GM18951 (cell line): ENCODE data around the gene CDH4.

Source experiments
- POLR2A ChIP-seq: IDR thresholded peaks from 4 replicates; pipeline ENCODE4 v1.6.1; 2011; ENCODE audit warnings: mild to moderate bottlenecking; ENCODE audit not compliant: insufficient read length, insufficient read depth; ENCODE audit errors: extremely low read depth
- in situ Hi-C: fragments of 300-500 bp; cut with MboI; formaldehyde crosslinking; loops from one replicate; pipeline ENCODE4 v1.12.0; 2022; ENCODE audit warnings: low sequenced_read_pairs, mixed read lengths, inconsistent platforms; ENCODE audit not compliant: unreplicated experiment

The CDH4 gene

DNA sequence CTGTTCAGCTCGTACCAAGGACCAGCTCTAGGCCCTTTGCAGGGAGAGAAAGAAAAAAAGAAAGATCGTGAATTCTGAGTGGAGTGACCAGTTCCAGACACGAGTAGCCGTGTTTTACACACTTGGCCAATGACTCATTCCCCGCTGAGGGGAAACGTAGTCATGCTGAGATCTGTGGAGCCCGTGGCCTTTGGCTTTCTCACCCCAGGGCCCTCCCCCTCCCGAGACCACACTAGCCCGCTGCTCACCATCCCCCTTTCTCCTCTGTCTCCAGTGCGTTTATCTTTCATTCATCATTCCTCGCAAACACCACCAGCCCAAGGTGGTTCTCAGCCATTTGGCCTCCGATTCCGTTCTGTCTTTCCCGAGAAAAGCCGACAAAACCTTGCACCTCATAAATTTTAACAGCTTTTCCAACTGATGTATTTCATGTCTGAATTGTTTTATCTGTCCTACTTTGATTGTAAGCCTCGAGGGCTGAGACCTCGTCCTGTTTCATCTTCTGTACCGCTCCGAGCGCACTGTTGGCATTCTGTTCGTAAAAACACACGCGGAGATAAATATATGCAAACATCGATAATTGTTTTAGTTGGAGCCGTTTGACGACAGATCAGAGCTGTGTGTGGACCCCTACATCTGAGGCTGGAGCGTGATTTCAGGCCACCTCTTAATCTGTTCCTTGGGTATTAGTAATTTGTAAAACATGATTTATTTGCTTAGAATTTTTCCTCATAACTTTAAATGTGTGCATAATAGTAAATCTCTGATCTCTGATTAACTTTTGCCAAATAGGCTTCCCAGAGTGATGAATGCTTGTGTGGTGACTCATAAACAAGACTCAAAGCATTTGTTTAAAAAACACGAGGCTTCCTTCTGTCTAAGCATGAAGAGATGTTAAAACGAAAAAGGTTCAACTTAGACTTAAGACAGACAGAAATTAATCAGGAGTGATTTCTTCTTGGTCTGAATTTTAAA, 336.6 kb downstream of the CDH4 start:
- in situ Hi-C loops = no loop called here
- TF ChIP-seq POLR2A = no peak

- no peak for TF ChIP-seq POLR2A
- in situ Hi-C loops = no loop called here
Observed at GRCh38 chr20:61590236-61590635, 338.2 kb downstream of the CDH4 start.

DNA sequence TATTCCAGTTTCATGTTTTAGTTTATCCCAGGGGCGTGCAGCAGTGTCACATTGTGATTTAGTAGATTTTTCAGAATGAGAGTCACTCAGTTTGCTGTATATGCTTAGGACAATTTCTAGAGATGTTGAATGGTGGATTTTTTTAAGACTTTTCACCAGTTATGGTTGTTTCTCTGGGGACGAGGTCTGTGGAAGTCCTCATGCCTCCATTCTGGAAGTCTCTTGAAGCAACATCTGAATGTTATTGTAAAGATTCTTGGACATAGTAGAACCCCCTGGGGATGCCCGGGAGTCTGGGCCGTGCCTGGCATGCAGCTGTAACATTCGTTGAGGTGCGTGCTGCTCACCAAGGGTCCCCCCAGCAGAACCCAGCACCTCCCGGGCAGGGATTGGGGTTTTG, 341.5 kb downstream of the CDH4 start:
- in situ Hi-C loops = no loop called here
- no peak for TF ChIP-seq POLR2A

DNA sequence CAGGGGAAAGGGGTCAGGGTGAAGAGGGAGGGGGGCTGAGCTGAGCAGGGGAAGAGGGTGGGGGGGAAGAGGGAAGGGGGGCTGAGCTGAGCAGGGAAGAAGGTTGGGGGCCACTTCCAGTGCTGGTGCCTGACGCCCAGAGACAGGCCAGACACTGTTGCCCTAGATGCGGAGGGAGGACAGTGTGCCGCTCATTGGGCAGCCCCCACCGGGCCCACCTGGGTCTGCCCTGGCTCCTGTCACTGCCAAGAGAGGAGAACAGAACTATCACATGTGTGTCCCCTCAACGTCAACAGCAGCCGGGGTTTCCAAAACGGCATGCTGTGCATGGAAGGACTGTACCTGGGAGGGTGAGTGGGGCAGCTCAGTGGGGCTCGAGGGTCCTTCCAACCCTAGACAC, 342.1 kb downstream of the CDH4 start:
- no peak for TF ChIP-seq POLR2A
- in situ Hi-C loops = no loop called here

DNA sequence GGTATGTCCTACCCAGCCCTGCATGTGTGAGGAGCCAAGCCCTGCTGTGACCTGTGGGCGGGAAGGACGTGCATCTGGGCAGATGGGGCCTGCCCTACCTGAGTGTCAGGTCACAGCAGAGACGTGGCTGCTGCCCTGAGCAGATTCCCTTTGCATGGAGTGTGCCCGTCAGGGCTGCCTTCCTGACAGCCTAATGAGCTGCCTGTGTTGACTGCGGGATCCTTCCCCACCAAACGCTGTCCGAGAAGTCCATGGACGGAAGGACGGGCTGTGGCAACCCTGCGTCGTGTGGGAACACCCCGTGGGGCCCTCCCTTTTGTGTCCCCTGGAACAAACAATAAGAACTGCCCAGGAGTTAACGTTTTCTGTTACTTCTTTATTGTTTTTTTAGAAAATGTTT, 343.2 kb downstream of the CDH4 start:
- TF ChIP-seq POLR2A = no peak
- in situ Hi-C loops = no loop called here

- in situ Hi-C loops = no loop called here
- TF ChIP-seq POLR2A = no peak
Observed at GRCh38 chr20:61596687-61597330, 344.7 kb downstream of the CDH4 start.

GRCh38 chr20:61597996-61598395, 345.9 kb downstream of the CDH4 start:
- in situ Hi-C loops = no loop called here

DNA sequence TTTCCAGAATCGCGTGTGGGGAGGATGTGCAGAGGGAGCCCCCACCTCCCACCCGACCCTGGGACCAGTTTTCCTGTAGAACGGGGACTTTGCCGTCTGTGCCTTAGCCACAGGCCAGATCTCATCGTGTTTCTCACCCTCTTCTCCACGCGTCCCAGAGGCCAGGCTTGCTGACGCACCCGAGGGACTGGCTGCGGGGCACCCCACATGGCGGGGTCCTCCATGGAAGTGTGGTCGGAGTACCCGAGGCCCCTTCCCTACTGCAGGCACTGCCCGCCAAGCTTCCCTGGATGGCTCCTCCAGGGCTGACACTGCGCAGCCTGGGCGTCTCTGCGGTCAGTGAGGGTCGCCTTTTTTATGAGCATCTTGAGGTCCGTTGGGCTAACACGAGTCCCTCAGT, 346.5 kb downstream of the CDH4 start:
- in situ Hi-C loops = no loop called here
- no peak for TF ChIP-seq POLR2A

More at GRCh38 chr20:61597996-61598395, 345.9 kb downstream of the CDH4 start:
- TF ChIP-seq POLR2A = no peak

GRCh38 chr20:61599061-61599531, 347.0 kb downstream of the CDH4 start:
- in situ Hi-C loops = no loop called here

GRCh38 chr20:61599541-61599992, 347.5 kb downstream of the CDH4 start:
- no peak for TF ChIP-seq POLR2A
- in situ Hi-C loops = no loop called here

More at GRCh38 chr20:61599061-61599531, 347.0 kb downstream of the CDH4 start:
- TF ChIP-seq POLR2A = no peak

DNA sequence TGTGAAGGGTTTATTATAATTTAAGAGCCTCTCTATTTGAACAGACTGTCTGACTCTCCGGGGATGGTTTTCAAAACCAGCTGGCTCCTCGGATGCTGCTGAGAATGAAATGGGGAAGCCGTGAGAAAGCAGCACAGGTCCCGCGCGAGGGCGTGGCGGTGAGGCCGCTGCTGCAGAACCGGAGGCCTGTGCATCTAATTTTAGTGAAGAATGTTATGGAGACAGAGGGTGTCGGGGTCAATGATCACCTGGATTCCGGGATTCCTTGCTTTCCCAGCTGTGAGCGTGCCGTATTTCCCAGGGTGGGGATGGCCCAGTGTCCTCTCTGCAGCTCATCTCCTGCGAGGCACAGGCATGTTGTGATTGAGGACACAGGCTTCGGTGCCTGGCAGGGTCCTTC, 348.0 kb downstream of the CDH4 start:
- no peak for TF ChIP-seq POLR2A
- in situ Hi-C loops = no loop called here

DNA sequence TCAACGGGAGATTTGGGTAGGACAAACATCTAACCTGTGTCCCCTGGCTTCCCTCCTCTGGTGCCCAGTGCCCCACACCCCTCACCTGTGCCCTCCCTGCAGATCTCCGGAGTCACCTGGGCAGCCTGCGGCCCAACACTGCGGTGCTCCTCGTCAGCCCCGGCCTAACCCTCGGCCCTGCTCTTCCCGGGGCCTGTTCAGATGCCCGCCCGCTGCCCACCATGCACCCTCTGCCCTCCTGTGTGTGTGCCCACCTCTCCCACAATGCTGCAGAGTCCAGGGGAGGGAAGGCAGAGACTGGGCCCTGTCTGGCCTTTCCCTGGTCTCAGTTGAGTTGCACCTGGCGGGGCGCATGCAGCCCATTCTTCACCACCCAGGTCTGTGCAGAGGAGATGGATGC, 349.3 kb downstream of the CDH4 start:
- in situ Hi-C loops = no loop called here
- TF ChIP-seq POLR2A = no peak

- TF ChIP-seq POLR2A = no peak
- in situ Hi-C loops = no loop called here
Observed at GRCh38 chr20:61601853-61602252, 349.8 kb downstream of the CDH4 start.

DNA sequence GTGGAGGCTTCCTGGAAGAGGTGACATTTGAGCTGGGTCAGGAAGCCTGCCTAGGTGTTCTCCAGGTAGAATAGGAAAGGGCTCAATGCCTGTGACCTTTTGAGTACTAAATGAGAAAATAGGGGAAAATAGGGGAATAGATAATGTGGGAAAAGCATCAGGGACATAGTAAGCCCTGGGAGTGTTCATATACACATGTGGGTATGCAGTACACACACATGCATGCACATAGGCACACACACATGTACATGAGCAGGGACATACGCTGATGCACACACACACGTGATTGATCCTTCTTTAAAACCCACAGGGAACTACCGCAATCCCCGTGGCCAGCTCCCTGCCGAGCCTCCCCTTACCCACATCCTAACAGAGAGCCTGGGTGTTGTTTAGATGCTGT, 351.7 kb downstream of the CDH4 start:
- TF ChIP-seq POLR2A = no peak
- in situ Hi-C loops = no loop called here

DNA sequence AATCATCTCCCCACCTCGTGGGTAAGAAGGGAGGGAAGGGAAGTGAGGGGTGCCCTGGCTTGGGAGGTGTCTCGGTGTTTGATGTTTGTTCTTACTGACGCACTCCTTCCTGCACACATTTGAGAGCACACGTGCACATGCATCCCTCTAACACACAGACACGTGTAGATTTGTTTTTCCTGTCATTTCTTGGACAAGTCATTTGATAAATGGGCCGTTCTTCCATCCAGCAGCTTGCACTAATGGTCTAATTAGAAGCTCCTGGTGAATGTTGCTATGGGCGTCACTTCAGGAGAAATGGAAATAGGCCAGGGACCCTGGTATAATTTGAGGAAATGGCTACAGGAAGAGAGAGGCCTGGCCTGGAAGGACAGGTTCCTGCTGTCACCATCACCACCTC, 352.5 kb downstream of the CDH4 start:
- TF ChIP-seq POLR2A = no peak
- in situ Hi-C loops = no loop called here
